GM12874 (cell line): ENCODE data around the gene ORAI3.
A peak's percentile ranks its signal among the peaks of the same experiment; 100 is the strongest.

Source experiments
- CTCF ChIP-seq: IDR thresholded peaks from 2 replicates; pipeline ENCODE4 v1.5.1; 2011; ENCODE audit warnings: low read depth, mild to moderate bottlenecking, control low read depth, low read length, moderate library complexity; ENCODE audit not compliant: insufficient read depth

The ORAI3 gene

DNA sequence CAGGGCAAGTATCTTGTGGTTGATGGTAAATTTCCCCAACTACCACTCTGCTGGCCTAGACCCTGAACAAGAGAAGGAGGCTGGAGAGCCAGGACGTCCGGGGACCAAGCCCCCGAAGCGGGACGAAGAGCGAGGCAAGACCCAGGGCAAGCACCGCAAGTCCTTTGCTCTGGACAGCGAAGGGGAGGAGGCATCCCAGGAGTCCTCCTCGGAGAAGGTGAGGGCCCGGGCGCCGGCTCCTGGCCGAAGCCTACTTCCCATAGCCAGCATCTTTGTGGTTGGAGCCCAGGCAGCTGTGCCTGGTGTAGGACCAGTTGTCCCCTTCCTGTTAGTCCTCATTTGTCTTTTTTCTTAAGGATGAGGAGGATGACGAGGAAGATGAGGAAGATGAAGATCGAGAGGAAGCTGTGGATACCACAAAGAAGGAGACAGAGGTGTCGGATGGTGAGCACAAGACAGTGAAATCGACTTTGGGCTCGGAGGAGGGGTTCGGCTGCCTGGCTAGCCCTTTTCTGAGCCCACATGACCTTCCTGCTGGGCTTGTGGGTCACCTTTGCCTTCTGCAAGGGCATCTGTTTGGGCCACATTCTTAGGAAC is 20.5 kb downstream of the ORAI3 start:
- TF ChIP-seq CTCF: no peak

- TF ChIP-seq CTCF: no peak
Measured at GRCh38 chr16:30971298-30971697, 22.4 kb downstream of the ORAI3 start.

DNA sequence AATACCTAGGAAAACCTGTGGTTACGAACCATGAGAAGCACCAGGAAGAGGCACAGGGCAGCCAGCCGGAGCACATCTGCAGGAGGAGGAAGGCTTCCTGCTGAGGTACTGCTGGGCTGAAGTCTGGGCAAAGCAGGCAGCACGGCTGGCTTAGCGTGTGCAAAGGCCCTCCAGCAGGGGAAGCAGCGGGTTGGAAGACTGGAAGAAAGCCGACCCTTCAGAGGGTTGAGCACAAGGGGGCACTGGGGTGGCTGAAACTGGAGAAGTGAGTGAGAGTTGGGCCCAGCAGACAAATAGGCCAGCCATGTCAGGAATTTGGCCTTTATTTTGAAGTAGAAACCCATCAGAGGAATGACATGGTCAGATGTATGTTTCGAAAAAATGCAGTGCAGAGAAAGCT is 24.0 kb downstream of the ORAI3 start:
- 0 out of 2 replicates have a peak, but pooled peaks have one; percentile 1 for TF ChIP-seq CTCF

DNA sequence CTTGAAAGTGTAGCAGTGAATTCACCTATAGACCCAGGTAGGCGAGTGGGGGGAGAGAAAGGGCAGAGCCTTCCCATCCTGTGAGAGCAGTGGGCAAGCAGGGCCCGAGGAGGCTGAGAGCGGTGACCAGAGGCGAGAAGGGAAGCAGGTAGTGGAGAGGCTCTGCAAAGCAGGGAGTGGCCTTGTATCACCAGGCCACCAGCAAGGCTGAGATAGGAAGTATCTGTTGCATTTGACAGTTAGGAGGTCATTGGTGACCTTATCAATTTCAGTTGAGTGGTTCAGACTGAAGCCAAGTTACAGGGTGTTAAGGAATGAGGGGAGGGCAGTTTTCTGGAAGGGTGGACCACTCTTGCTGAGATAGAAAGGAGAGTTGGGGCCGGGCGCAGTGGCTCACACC is 25.5 kb downstream of the ORAI3 start:
- no peak for TF ChIP-seq CTCF

DNA sequence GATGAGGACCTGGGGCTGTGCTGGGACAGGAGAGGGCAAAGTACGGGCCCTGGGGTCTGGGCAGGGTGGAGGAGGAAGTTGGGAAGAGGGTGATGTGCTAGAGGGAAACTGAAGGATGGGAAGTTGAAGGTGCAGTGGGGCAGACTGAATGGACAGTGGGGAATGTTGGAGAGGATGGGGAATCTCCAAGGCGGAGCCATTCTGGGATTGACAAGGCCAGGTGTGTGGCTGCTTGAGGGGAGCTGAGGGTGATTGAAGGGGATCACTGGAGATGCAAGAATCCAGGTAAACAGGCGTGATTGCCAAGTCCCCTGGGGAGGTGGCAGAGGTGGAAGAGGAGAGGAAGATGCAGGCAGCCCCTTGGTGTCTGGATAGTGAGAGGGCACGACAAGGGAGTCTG is 27.6 kb downstream of the ORAI3 start:
- no peak for TF ChIP-seq CTCF

DNA sequence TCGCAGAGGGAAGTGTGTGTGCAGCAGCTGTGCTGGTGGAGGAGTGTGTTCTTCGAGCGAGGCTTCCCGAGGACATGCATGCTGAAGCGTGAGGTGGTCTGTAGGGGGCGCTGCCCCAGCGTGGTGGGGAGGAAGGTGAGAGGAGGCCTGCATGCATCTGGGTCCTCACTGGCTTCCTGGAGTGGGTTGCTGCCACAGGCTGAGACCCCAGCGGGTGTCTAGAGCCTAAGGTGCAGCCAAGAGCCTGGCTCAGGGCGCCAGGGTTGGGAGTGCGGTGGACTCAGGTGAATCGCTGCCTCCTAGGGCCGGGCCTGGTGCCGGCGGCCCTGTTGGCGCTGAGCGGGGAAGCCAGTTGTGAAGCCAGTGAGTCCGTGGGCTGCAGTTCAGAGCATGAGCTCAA is 28.6 kb downstream of the ORAI3 start:
- TF ChIP-seq CTCF: peak; percentile 44

GRCh38 chr16:30979170-30980022 is 30.5 kb downstream of the ORAI3 start:
- TF ChIP-seq CTCF: no peak
